Ishikawa (cell line): ENCODE measurements around the gene DNAJB2.

Experiments
- CEBPB ChIP-seq: IDR thresholded peaks from 2 replicates; pipeline ENCODE4 v1.6.1; 2012
- CREB1 ChIP-seq: IDR thresholded peaks from 2 replicates; pipeline ENCODE4 v1.6.1; 2012; ENCODE audit warnings: low read depth
- EGR1 ChIP-seq: IDR thresholded peaks from 2 replicates; pipeline ENCODE4 v1.6.1; 2012
- EP300 ChIP-seq: IDR thresholded peaks from 2 replicates; pipeline ENCODE4 v1.6.1; 2012; ENCODE audit warnings: borderline replicate concordance
- FOXM1 ChIP-seq: IDR thresholded peaks from 2 replicates; pipeline ENCODE4 v1.6.1; 2012; ENCODE audit warnings: low read depth, borderline replicate concordance
- MAX ChIP-seq: IDR thresholded peaks from 2 replicates; pipeline ENCODE4 v1.6.1; 2012
- NFIC ChIP-seq: IDR thresholded peaks from 2 replicates; pipeline ENCODE4 v1.6.1; 2012
- RAD21 ChIP-seq: IDR thresholded peaks from 2 replicates; pipeline ENCODE4 v1.6.1; 2012; ENCODE audit warnings: low read depth
- REST ChIP-seq: IDR thresholded peaks from 2 replicates; pipeline ENCODE4 v1.6.1; 2012; ENCODE audit warnings: low read depth, mild to moderate bottlenecking
- TAF1 ChIP-seq: IDR thresholded peaks from 2 replicates; pipeline ENCODE4 v1.6.1; 2012; ENCODE audit warnings: low read depth, mild to moderate bottlenecking
- TCF12 ChIP-seq: IDR thresholded peaks from 2 replicates; pipeline ENCODE4 v1.6.1; 2012; ENCODE audit warnings: low read depth
- TEAD4 ChIP-seq: IDR thresholded peaks from 2 replicates; pipeline ENCODE4 v1.6.1; 2012
- USF1 ChIP-seq: IDR thresholded peaks from 2 replicates; pipeline ENCODE4 v1.6.1; 2012
- YY1 ChIP-seq: IDR thresholded peaks from 2 replicates; pipeline ENCODE4 v1.6.1; 2012; ENCODE audit warnings: low read depth
- ZBTB7A ChIP-seq: IDR thresholded peaks from 2 replicates; pipeline ENCODE4 v1.6.1; 2012; ENCODE audit warnings: low read depth

Gene DNAJB2

GRCh38 chr2:219251656-219252055 is 27.5 kb upstream of the DNAJB2 start:
- TF ChIP-seq CREB1 (no peak), TCF12 (no peak), TEAD4 (no peak), USF1 (no peak), EGR1 (no peak), CEBPB (no peak), REST (no peak), NFIC (no peak), RAD21 (no peak), FOXM1 (no peak), YY1 (no peak), ZBTB7A (no peak), EP300 (no peak), TAF1 (no peak), MAX (no peak)

GRCh38 chr2:219252084-219252483 is 27.1 kb upstream of the DNAJB2 start:
- no peak for TF ChIP-seq RAD21
- no peak for TF ChIP-seq TEAD4
- no peak for TF ChIP-seq REST
- TF ChIP-seq MAX = no peak

GRCh38 chr2:219252570-219252899 is 26.6 kb upstream of the DNAJB2 start:
- no peak for TF ChIP-seq TCF12
- TF ChIP-seq USF1 = no peak

GRCh38 chr2:219252900-219253752 is 26.0 kb upstream of the DNAJB2 start, which contains the start of gene TUBA4B:
TSS of gene TUBA4B (plus strand) at chr2:219253243. CDS start at chr2:219253408, 165 bp downstream.
- TF ChIP-seq ZBTB7A (peak; percentile 20; the same call in 1 of the 2 replicates), NFIC (no peak), TAF1 (0 out of 2 replicates have a peak, but pooled peaks have one; percentile 5), MAX (peak; percentile 94)

- TF ChIP-seq ZBTB7A (peak; percentile 94), TCF12 (0 out of 2 replicates have a peak, but pooled peaks have one; percentile 41), TAF1 (0 out of 2 replicates have a peak, but pooled peaks have one; percentile 25), TEAD4 (no peak), MAX (peak; percentile 30), FOXM1 (no peak)
These were observed 25.2 kb upstream of the DNAJB2 start, which contains the start of gene TUBA4A for GRCh38 chr2:219253753-219254589. TSS of gene TUBA4A (minus strand) at chr2:219253918. CDS start at chr2:219253858, 60 bp downstream.
